ENCODE measurements around the gene PLAC1. TPM values are rescaled to one million over a fixed set of nuclear protein-coding genes. Genes with fewer than 3 reads are reported as not detected.

The PLAC1 gene
- total RNA-seq, 1 donor from 2014 or later = 1.3 TPM

- no peaks in the 10 kb centered on the region for H3K27me3 ChIP-seq (ENCODE audit: control insufficient read depth, insufficient read depth, low read length)
- FAIRE-seq (no peak), DNase-seq (ENCODE audit: low read depth) (peak; percentile 79)
- no peak overlapping the region for H3K4me3 ChIP-seq (ENCODE audit: low read depth, low read length)
- no peaks in the 10 kb centered on the region for H3K36me3 ChIP-seq (ENCODE audit: control insufficient read depth, insufficient read depth, low read length)
- no peak for TF ChIP-seq CTCF (IDR thresholded peaks at IDR 0.05; ENCODE audit: insufficient read depth, low read length, severe bottlenecking)
Observed at GRCh38 chrX:134622056-134622812, 36.0 kb downstream of the PLAC1 start.

- Histone ChIP-seq H3K27me3 (ENCODE audit: control insufficient read depth, insufficient read depth, low read length) (no peaks in the 10 kb centered on the region), H3K4me3 (ENCODE audit: low read depth, low read length) (no peak overlapping the region), H3K36me3 (ENCODE audit: control insufficient read depth, insufficient read depth, low read length) (no peaks in the 10 kb centered on the region)
- no peak for TF ChIP-seq CTCF (IDR thresholded peaks at IDR 0.05; ENCODE audit: insufficient read depth, low read length, severe bottlenecking)
- no peak for FAIRE-seq
- peak; percentile 4 for DNase-seq (ENCODE audit: low read depth)
Observed at GRCh38 chrX:134619838-134620237, 38.4 kb downstream of the PLAC1 start.

GRCh38 chrX:134613396-134613795 lies 44.9 kb downstream of the PLAC1 start:
- Histone ChIP-seq H3K4me3 (ENCODE audit: low read depth, low read length) (no peak overlapping the region), H3K36me3 (ENCODE audit: control insufficient read depth, insufficient read depth, low read length) (no peaks in the 10 kb centered on the region), H3K27me3 (ENCODE audit: control insufficient read depth, insufficient read depth, low read length) (no peaks in the 10 kb centered on the region)
- TF ChIP-seq CTCF (IDR thresholded peaks at IDR 0.05; ENCODE audit: insufficient read depth, low read length, severe bottlenecking) = no peak
- DNase-seq (ENCODE audit: low read depth) (no peak), FAIRE-seq (no peak)

- no peak for FAIRE-seq
- no peak overlapping the region for H3K4me3 ChIP-seq (ENCODE audit: low read depth, low read length)
- H3K27me3 ChIP-seq (ENCODE audit: control insufficient read depth, insufficient read depth, low read length) = no peaks in the 10 kb centered on the region
- no peak for TF ChIP-seq CTCF (IDR thresholded peaks at IDR 0.05; ENCODE audit: insufficient read depth, low read length, severe bottlenecking)
- no peaks in the 10 kb centered on the region for H3K36me3 ChIP-seq (ENCODE audit: control insufficient read depth, insufficient read depth, low read length)
- no peak for DNase-seq (ENCODE audit: low read depth)
Observed at GRCh38 chrX:134608153-134608552, 50.1 kb downstream of the PLAC1 start.

- DNase-seq (ENCODE audit: low read depth) (no peak), FAIRE-seq (no peak)
- TF ChIP-seq CTCF (IDR thresholded peaks at IDR 0.05; ENCODE audit: insufficient read depth, low read length, severe bottlenecking) = no peak
- Histone ChIP-seq H3K36me3 (ENCODE audit: control insufficient read depth, insufficient read depth, low read length) (no peaks in the 10 kb centered on the region), H3K27me3 (ENCODE audit: control insufficient read depth, insufficient read depth, low read length) (no peaks in the 10 kb centered on the region), H3K4me3 (ENCODE audit: low read depth, low read length) (no peak overlapping the region)
Observed at GRCh38 chrX:134607523-134607922, 50.7 kb downstream of the PLAC1 start.

Measured in bronchial epithelial cell (primary cell).